CD8-positive, alpha-beta memory T cell (primary cell): ENCODE data around the gene GRIK4. TPM values are rescaled to one million over a fixed set of nuclear protein-coding genes. Genes with fewer than 3 reads are reported as not detected.

Experiments
- CTCF ChIA-PET: fragments of 350-600 bp; sonication (Branson Sonifier 250); formaldehyde crosslinking; loops from one replicate; lab custom pipeline; 2021; ENCODE audit warnings: antibody characterized with exemption; lab: Charles Lee
- POLR2A ChIA-PET: fragments of 350-600 bp; sonication (Branson Sonifier 250); formaldehyde crosslinking; loops from one replicate; lab custom pipeline; 2021; ENCODE audit warnings: antibody characterized with exemption; lab: Charles Lee
- DNase-seq, 5 donors: peaks; one replicate each; pipeline versions ENCODE4 v3.0.0 to v3.0.0-alpha.2; 2020 to 2022; ENCODE audit warnings: mixed read lengths in 1 of 5
- H3K27ac ChIP-seq: one replicate; pipeline ENCODE4 v1.7.0; 2013; ENCODE audit warnings: low read depth, mild to moderate bottlenecking, low read length, moderate library complexity
- H3K27me3 ChIP-seq: 2 replicates; pipeline ENCODE4 v1.7.0; 2013; ENCODE audit warnings: low read length, mild to moderate bottlenecking; ENCODE audit not compliant: insufficient read depth, poor library complexity, severe bottlenecking
- H3K36me3 ChIP-seq: 2 replicates; pipeline ENCODE4 v1.7.0; 2013; ENCODE audit warnings: mild to moderate bottlenecking, low read length, moderate library complexity; ENCODE audit not compliant: insufficient read depth
- H3K4me1 ChIP-seq: 2 replicates; pipeline ENCODE4 v1.7.0; 2013; ENCODE audit warnings: mild to moderate bottlenecking, low read length, moderate library complexity; ENCODE audit not compliant: insufficient read depth
- H3K4me3 ChIP-seq: 2 replicates; pipeline ENCODE4 v1.7.0; 2013; ENCODE audit warnings: mild to moderate bottlenecking, low read length
- H3K9me3 ChIP-seq: 2 replicates; pipeline ENCODE4 v1.7.0; 2013; ENCODE audit warnings: mild to moderate bottlenecking, low read length
- H3K27ac Mint-ChIP-seq, 8 donors: one replicate each; pipeline ENCODE4 v1.8.0; 2020 to 2021; ENCODE audit warnings: mixed read lengths in 8 of 8, mild to moderate bottlenecking in 6 of 8, inconsistent platforms in 3 of 8, moderate library complexity in 3 of 8
- H3K27me3 Mint-ChIP-seq, 2 donors: one replicate each; pipeline ENCODE4 v1.8.0; 2020 to 2021; ENCODE audit warnings: mixed read lengths in 2 of 2, mild to moderate bottlenecking in 1 of 2, moderate library complexity in 1 of 2
- H3K36me3 Mint-ChIP-seq, 3 donors: one replicate each; pipeline ENCODE4 v1.8.0; 2020 to 2021; ENCODE audit warnings: mixed read lengths in 3 of 3, inconsistent platforms in 1 of 3, mild to moderate bottlenecking in 1 of 3
- H3K4me1 Mint-ChIP-seq, 3 donors: one replicate each; pipeline ENCODE4 v1.8.0; 2020 to 2021; ENCODE audit warnings: mixed read lengths in 3 of 3, inconsistent platforms in 1 of 3, mild to moderate bottlenecking in 1 of 3
- H3K4me3 Mint-ChIP-seq, 7 donors: one replicate each; pipeline ENCODE4 v1.8.0; 2020 to 2021; ENCODE audit warnings: mixed read lengths in 7 of 7, mild to moderate bottlenecking in 6 of 7, moderate library complexity in 4 of 7, inconsistent platforms in 2 of 7
- H3K9me3 Mint-ChIP-seq, 5 donors: one replicate each; pipeline ENCODE4 v1.8.0; 2020 to 2022; ENCODE audit warnings: mixed read lengths in 5 of 5, mild to moderate bottlenecking in 3 of 5, moderate library complexity in 2 of 5, inconsistent platforms in 1 of 5
- polyA plus RNA-seq: library from polyadenylated mRNA; unstranded; fragments of 300-500 nt; fragmentation: Illumina TruSeq; gene quantifications from one replicate; pipeline ENCODE4 v1.2.3, GENCODE V29; 2021
- total RNA-seq, 2 experiments: library from RNA; stranded (reverse); gene quantifications; one replicate each; pipeline ENCODE4 v1.2.3, GENCODE V29; 2021

Gene GRIK4
- total and polyA plus RNA-seq, 3 experiments from 2014 or later = 0.07 TPM; not detected in 2

- Histone ChIP-seq H3K4me1 (no peaks in the 10 kb centered on the region), H3K9me3 (no peaks in the 10 kb centered on the region), H3K4me3 (no peak overlapping the region), H3K27me3 (no peaks in the 10 kb centered on the region), H3K36me3 (no peaks in the 10 kb centered on the region), H3K27ac (no peak overlapping the region)
- POLR2A ChIA-PET = no interaction called here
- Mint-ChIP-seq H3K9me3 (peaks cover 0 to 3% (median 0%) of the 10 kb centered on the region in 5 donors), H3K27me3 (peaks cover 3 to 33% of the 10 kb centered on the region in 2 donors), H3K4me3 (no peak overlapping the region), H3K27ac (no peak overlapping the region), H3K4me1 (peaks cover 0 to 7% (median 0%) of the 10 kb centered on the region in 3 donors), H3K36me3 (no peaks in the 10 kb centered on the region)
- no peak for DNase-seq
- CTCF ChIA-PET = no interaction called here
Measured at GRCh38 chr11:120834686-120835210, 323.2 kb downstream of the GRIK4 start.

- peaks cover 0 to 3% (median 0%) of the 10 kb centered on the region in 5 donors for H3K9me3 Mint-ChIP-seq
- CTCF ChIA-PET = no interaction called here
Measured at GRCh38 chr11:120835601-120836228, 324.2 kb downstream of the GRIK4 start.

GRCh38 chr11:120837696-120838095, 326.1 kb downstream of the GRIK4 start:
- POLR2A ChIA-PET = no interaction called here

More at GRCh38 chr11:120835601-120836228, 324.2 kb downstream of the GRIK4 start:
- DNase-seq = no peak
- no peaks in the 10 kb centered on the region for H3K36me3 Mint-ChIP-seq
- no peaks in the 10 kb centered on the region for H3K4me1 ChIP-seq
- H3K9me3 ChIP-seq = no peaks in the 10 kb centered on the region
- H3K27ac Mint-ChIP-seq = no peak overlapping the region
- POLR2A ChIA-PET = no interaction called here
- H3K27me3 ChIP-seq = no peaks in the 10 kb centered on the region
- no peaks in the 10 kb centered on the region for H3K36me3 ChIP-seq
- no peak overlapping the region for H3K4me3 Mint-ChIP-seq
- peaks cover 0 to 7% (median 0%) of the 10 kb centered on the region in 3 donors for H3K4me1 Mint-ChIP-seq
- no peak overlapping the region for H3K27ac ChIP-seq
- peaks cover 3 to 34% of the 10 kb centered on the region in 2 donors for H3K27me3 Mint-ChIP-seq
- no peak overlapping the region for H3K4me3 ChIP-seq

GRCh38 chr11:120839201-120839600, 327.7 kb downstream of the GRIK4 start:
- Histone ChIP-seq H3K4me1 (no peaks in the 10 kb centered on the region), H3K27ac (no peak overlapping the region), H3K27me3 (no peaks in the 10 kb centered on the region), H3K9me3 (no peaks in the 10 kb centered on the region), H3K4me3 (no peak overlapping the region), H3K36me3 (no peaks in the 10 kb centered on the region)
- POLR2A ChIA-PET = no interaction called here
- Mint-ChIP-seq H3K36me3 (no peaks in the 10 kb centered on the region), H3K4me1 (peaks cover 0 to 7% (median 0%) of the 10 kb centered on the region in 3 donors), H3K9me3 (peaks cover 0 to 2% (median 0%) of the 10 kb centered on the region in 5 donors), H3K27ac (no peak overlapping the region), H3K27me3 (peaks cover 3 to 24% of the 10 kb centered on the region in 2 donors), H3K4me3 (no peak overlapping the region)
- DNase-seq = no peak
- CTCF ChIA-PET = no interaction called here

More at GRCh38 chr11:120837696-120838095, 326.1 kb downstream of the GRIK4 start:
- no peak overlapping the region for H3K4me3 Mint-ChIP-seq
- H3K27ac Mint-ChIP-seq = peak overlapping the region in 1 of 8 donors; percentile 70
- peaks cover 5 to 29% of the 10 kb centered on the region in 2 donors for H3K27me3 Mint-ChIP-seq
- Histone ChIP-seq H3K27me3 (no peaks in the 10 kb centered on the region), H3K4me1 (no peaks in the 10 kb centered on the region), H3K27ac (no peak overlapping the region), H3K4me3 (no peak overlapping the region), H3K9me3 (no peaks in the 10 kb centered on the region), H3K36me3 (no peaks in the 10 kb centered on the region)
- H3K4me1 Mint-ChIP-seq = peaks cover 0 to 7% (median 0%) of the 10 kb centered on the region in 3 donors
- no peak for DNase-seq
- H3K36me3 Mint-ChIP-seq = no peaks in the 10 kb centered on the region
- CTCF ChIA-PET = no interaction called here
- peaks cover 0 to 2% (median 0%) of the 10 kb centered on the region in 5 donors for H3K9me3 Mint-ChIP-seq

GRCh38 chr11:120839846-120840402, 328.4 kb downstream of the GRIK4 start:
- ChIA-PET POLR2A (no interaction called here), CTCF (no interaction called here)
- H3K4me3 Mint-ChIP-seq = no peak overlapping the region
- Histone ChIP-seq H3K4me3 (no peak overlapping the region), H3K36me3 (no peaks in the 10 kb centered on the region), H3K27ac (no peak overlapping the region), H3K9me3 (no peaks in the 10 kb centered on the region), H3K4me1 (no peaks in the 10 kb centered on the region), H3K27me3 (no peaks in the 10 kb centered on the region)
- H3K4me1 Mint-ChIP-seq = peaks cover 0 to 7% (median 0%) of the 10 kb centered on the region in 3 donors
- no peaks in the 10 kb centered on the region for H3K36me3 Mint-ChIP-seq
- H3K27me3 Mint-ChIP-seq = peaks cover 3 to 22% of the 10 kb centered on the region in 2 donors
- peaks cover 0 to 2% (median 0%) of the 10 kb centered on the region in 5 donors for H3K9me3 Mint-ChIP-seq
- H3K27ac Mint-ChIP-seq = no peak overlapping the region
- no peak for DNase-seq

- Histone ChIP-seq H3K36me3 (no peaks in the 10 kb centered on the region), H3K27ac (no peak overlapping the region), H3K4me1 (no peaks in the 10 kb centered on the region), H3K4me3 (no peak overlapping the region), H3K27me3 (no peaks in the 10 kb centered on the region), H3K9me3 (no peaks in the 10 kb centered on the region)
- peaks cover 0 to 2% (median 0%) of the 10 kb centered on the region in 5 donors for H3K9me3 Mint-ChIP-seq
- H3K4me1 Mint-ChIP-seq = peaks cover 0 to 4% (median 0%) of the 10 kb centered on the region in 3 donors
- POLR2A ChIA-PET = no interaction called here
- no peak overlapping the region for H3K4me3 Mint-ChIP-seq
- H3K27ac Mint-ChIP-seq = no peak overlapping the region
- CTCF ChIA-PET = no interaction called here
- DNase-seq = no peak
- peaks cover 3 to 18% of the 10 kb centered on the region in 2 donors for H3K27me3 Mint-ChIP-seq
- H3K36me3 Mint-ChIP-seq = no peaks in the 10 kb centered on the region
Measured at GRCh38 chr11:120840661-120841060, 329.1 kb downstream of the GRIK4 start.

GRCh38 chr11:120841074-120841473, 329.5 kb downstream of the GRIK4 start:
- H3K36me3 ChIP-seq = no peaks in the 10 kb centered on the region
- no peaks in the 10 kb centered on the region for H3K27me3 ChIP-seq
- POLR2A ChIA-PET = no interaction called here
- H3K4me1 ChIP-seq = no peaks in the 10 kb centered on the region
- H3K4me3 Mint-ChIP-seq = no peak overlapping the region
- no peak overlapping the region for H3K4me3 ChIP-seq
- H3K27me3 Mint-ChIP-seq = peaks cover 3 to 19% of the 10 kb centered on the region in 2 donors
- peaks cover 0 to 2% (median 0%) of the 10 kb centered on the region in 5 donors for H3K9me3 Mint-ChIP-seq
- H3K36me3 Mint-ChIP-seq = no peaks in the 10 kb centered on the region
- H3K9me3 ChIP-seq = no peaks in the 10 kb centered on the region
- peaks cover 0 to under 1% (median 0%) of the 10 kb centered on the region in 3 donors for H3K4me1 Mint-ChIP-seq
- CTCF ChIA-PET = no interaction called here
- no peak overlapping the region for H3K27ac ChIP-seq
- no peak for DNase-seq
- no peak overlapping the region for H3K27ac Mint-ChIP-seq

GRCh38 chr11:120842195-120842594, 330.6 kb downstream of the GRIK4 start:
- peaks cover 5 to 23% of the 10 kb centered on the region in 2 donors for H3K27me3 Mint-ChIP-seq
- no peak overlapping the region for H3K4me3 ChIP-seq
- H3K36me3 ChIP-seq = no peaks in the 10 kb centered on the region
- no peaks in the 10 kb centered on the region for H3K36me3 Mint-ChIP-seq
- no peak overlapping the region for H3K4me3 Mint-ChIP-seq
- DNase-seq = no peak
- H3K27ac Mint-ChIP-seq = no peak overlapping the region
- no peak overlapping the region for H3K27ac ChIP-seq
- ChIA-PET CTCF (no interaction called here), POLR2A (no interaction called here)
- H3K4me1 Mint-ChIP-seq = no peaks in the 10 kb centered on the region
- no peaks in the 10 kb centered on the region for H3K9me3 ChIP-seq
- peaks cover 0 to 2% (median 0%) of the 10 kb centered on the region in 5 donors for H3K9me3 Mint-ChIP-seq
- H3K27me3 ChIP-seq = no peaks in the 10 kb centered on the region
- H3K4me1 ChIP-seq = no peaks in the 10 kb centered on the region
